Vagina (tissue), 2 donors: ENCODE results near the gene ITPK1. TPM values are rescaled to one million over a fixed set of nuclear protein-coding genes. Genes with fewer than 3 reads are reported as not detected.
"Not testable (repeated sequence)": the region's sequence is repeated elsewhere in the genome, so short reads cannot be mapped to it uniquely, and the experiment has no call there.

Source experiments
- DNase-seq, 2 donors: peaks; one replicate each; pipeline ENCODE4 v3.0.0-alpha.2; 2017; ENCODE audit errors: extremely low spot score in 2 of 2
- H3K27ac ChIP-seq: fragments of 200-600 bp; sonication (generic); one replicate; pipeline ENCODE4 v1.5.1; 2019
- H3K27me3 ChIP-seq: fragments of 200-600 bp; sonication (generic); one replicate; pipeline ENCODE4 v1.5.1; 2019
- H3K36me3 ChIP-seq, 2 donors: fragments of 200-600 bp; sonication (generic); one replicate each; pipeline ENCODE4 v1.5.1; 2017 to 2019
- H3K4me1 ChIP-seq: fragments of 200-600 bp; sonication (generic); one replicate; pipeline ENCODE4 v1.5.1; 2019
- H3K4me3 ChIP-seq, 2 donors: fragments of 200-600 bp; sonication (generic); 1 replicate in 1 of 2; 2 replicates in 1 of 2; pipeline ENCODE4 v1.5.1; 2016 to 2019
- H3K9me3 ChIP-seq: fragments of 200-600 bp; sonication (generic); one replicate; pipeline ENCODE4 v1.5.1; 2019
- POLR2A ChIP-seq, 2 donors: fragments of 450-650 bp; IDR thresholded peaks; one replicate each; pipeline ENCODE4 v1.6.1; 2017; ENCODE audit warnings: antibody characterized with exemption in 2 of 2, mild to moderate bottlenecking in 2 of 2, moderate library complexity in 2 of 2
- POLR2AphosphoS5 ChIP-seq, 2 donors: sonication (generic); formaldehyde crosslinking; IDR thresholded peaks; one replicate each; pipeline ENCODE4 v1.9.0; 2017; ENCODE audit warnings: antibody characterized with exemption in 2 of 2, mild to moderate bottlenecking in 2 of 2, low read depth in 1 of 2; ENCODE audit not compliant: insufficient read depth in 1 of 2
- intact Hi-C: fragments of 100-400 bp; cut with DNase I; formaldehyde crosslinking; loops from one replicate; pipeline ENCODE4 v1.15.1; 2023
- total RNA-seq: library from RNA; depleted of rRNA; stranded (reverse); fragments of >200 nt; gene quantifications from one replicate; pipeline ENCODE4 v1.2.3, GENCODE V29; 2016
- TF ChIP-seq, protein P1 (sequence below), 3 experiments: fragments of 450-650 bp in 2 of 3; fragments of 200-600 bp in 1 of 3; sonication (generic) in 1 of 3; IDR thresholded peaks; one replicate each; pipeline ENCODE4 v1.5.1; 2017 to 2019; ENCODE audit warnings: antibody characterized with exemption in 3 of 3, mild to moderate bottlenecking in 2 of 3, moderate library complexity in 2 of 3

Gene ITPK1
- 49.6 TPM for total RNA-seq

DNA sequence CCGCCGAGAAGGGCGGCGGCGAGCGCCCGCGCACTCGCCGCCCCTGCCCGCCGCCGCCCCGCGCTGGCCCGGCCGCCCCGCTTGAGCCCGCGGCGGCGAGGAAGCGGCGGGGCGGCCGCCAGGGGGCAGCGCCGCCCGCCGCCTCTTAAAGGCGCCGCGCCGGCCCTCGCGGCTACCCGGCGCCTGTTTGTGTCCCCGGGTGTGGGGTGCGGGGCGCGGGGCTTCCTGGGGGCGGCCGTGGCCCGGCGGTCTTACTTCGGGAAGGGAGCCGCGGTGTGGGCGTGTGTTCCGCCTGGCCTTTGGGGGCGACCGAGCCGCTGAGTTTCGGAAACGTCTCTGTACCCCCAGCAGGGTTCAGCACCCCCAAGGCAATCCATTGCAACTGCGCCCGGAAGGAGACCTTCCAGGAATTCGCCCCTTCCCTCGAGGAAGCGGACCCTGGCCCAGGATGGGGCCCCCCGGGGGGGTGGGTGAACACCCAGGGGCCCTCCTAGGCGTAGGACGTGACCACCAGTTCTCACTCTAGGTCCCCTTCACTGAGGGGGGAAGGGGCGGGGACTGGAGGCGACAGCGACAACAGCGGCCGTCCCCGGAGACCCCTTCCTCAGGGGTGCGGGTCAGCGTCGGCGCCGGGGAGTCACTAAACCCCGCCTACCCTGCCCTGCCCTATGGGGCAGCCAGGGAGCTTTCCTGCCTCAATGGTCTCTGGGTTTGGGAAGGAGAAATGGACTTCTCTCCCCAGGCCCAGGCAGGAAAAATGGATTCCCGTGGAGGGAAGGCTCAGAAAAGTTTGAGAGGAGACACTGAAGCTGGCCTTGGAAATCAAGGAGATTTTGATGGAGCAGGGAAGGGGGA lies at the start of gene ITPK1:
ITPK1 (minus strand) TSS at position 105 of the 855 bp plus-strand sequence. CDS start 762 bp downstream, outside the sequence.
- no peaks in the 10 kb centered on the region for H3K9me3 ChIP-seq
- H3K27ac ChIP-seq: peak within 1 kb of the TSS; percentile 98
- no peaks in the 10 kb centered on the region for H3K36me3 ChIP-seq
- TF ChIP-seq, protein P1, sequence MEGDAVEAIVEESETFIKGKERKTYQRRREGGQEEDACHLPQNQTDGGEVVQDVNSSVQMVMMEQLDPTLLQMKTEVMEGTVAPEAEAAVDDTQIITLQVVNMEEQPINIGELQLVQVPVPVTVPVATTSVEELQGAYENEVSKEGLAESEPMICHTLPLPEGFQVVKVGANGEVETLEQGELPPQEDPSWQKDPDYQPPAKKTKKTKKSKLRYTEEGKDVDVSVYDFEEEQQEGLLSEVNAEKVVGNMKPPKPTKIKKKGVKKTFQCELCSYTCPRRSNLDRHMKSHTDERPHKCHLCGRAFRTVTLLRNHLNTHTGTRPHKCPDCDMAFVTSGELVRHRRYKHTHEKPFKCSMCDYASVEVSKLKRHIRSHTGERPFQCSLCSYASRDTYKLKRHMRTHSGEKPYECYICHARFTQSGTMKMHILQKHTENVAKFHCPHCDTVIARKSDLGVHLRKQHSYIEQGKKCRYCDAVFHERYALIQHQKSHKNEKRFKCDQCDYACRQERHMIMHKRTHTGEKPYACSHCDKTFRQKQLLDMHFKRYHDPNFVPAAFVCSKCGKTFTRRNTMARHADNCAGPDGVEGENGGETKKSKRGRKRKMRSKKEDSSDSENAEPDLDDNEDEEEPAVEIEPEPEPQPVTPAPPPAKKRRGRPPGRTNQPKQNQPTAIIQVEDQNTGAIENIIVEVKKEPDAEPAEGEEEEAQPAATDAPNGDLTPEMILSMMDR (IDR thresholded peaks at IDR 0.05): peak in 2 of 3 experiments; percentile 22 to 28
- TF ChIP-seq POLR2AphosphoS5 (IDR thresholded peaks at IDR 0.05; ENCODE audit: insufficient read depth in 1 of 2, low read depth in 1 of 2) (peak in 1 of 2 donors; percentile 35), POLR2A (IDR thresholded peaks at IDR 0.05) (no peak)
- H3K4me3 ChIP-seq: peak within 1 kb of the TSS; percentile 88 to 92
- intact Hi-C loops: loop anchor here (10.0 kb wide), 1 partner anchor 71 kb away; no protein-coding TSS in a partner anchor
- no peak for DNase-seq
- H3K4me1 ChIP-seq: peaks cover 48% of the 10 kb centered on the region
- no peaks in the 10 kb centered on the region for H3K27me3 ChIP-seq

DNA sequence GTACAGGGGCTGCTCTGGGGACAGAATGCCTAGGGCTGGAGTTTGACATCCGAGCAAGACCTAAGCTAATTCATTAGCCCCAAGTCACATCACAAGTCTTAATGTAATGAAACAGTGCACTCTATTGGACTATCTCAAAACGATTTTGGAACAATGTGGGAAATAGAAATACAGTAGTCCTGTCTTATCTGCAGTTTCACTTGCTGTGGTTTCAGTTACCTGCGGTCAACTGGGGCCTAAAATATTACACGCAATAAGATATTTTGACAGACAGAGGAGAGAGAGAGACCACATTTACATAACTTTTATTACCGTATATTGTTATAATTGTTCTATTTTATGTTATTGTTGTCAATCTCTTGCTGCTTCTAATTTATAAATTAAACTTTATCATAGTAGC lies 47.8 kb upstream of the ITPK1 start:
- H3K27ac ChIP-seq: no peak overlapping the region
- intact Hi-C loops: no loop called here
- no peaks in the 10 kb centered on the region for H3K9me3 ChIP-seq
- no peak overlapping the region for H3K4me3 ChIP-seq
- TF ChIP-seq POLR2AphosphoS5 (IDR thresholded peaks at IDR 0.05; ENCODE audit: insufficient read depth in 1 of 2, low read depth in 1 of 2) (no peak), POLR2A (IDR thresholded peaks at IDR 0.05) (no peak)
- TF ChIP-seq, protein P1 (IDR thresholded peaks at IDR 0.05): no peak
- H3K4me1 ChIP-seq: no peaks in the 10 kb centered on the region
- DNase-seq: no peak
- no peaks in the 10 kb centered on the region for H3K36me3 ChIP-seq
- no peaks in the 10 kb centered on the region for H3K27me3 ChIP-seq

DNA sequence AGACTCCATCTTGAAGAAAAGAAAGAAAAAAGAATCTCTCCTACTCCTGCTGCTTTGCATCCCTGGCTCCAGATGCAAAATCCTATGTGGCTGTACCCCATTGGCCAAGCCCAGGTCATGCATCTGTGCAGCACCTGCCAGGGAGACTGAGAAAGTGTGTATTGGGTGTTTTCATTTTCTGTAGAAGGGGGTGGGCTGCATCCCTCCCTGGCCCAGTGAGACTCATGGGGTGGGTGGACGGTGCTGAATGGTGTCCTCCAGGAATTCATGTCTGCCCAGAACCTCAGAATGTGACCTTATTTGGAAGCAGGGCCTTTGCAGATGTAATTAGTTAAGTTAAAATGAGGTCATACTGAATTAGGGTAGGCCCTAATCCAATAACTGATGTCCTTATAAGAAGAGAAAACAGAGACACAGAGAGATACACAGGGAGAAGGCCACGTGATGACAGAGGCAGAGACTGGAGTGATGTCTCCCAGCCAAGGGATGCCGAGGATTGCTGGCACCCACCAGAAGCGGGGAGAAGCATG lies 45.8 kb upstream of the ITPK1 start:
- DNase-seq: no peak
- Histone ChIP-seq H3K27me3 (no peaks in the 10 kb centered on the region), H3K9me3 (no peaks in the 10 kb centered on the region), H3K27ac (no peak overlapping the region), H3K4me1 (no peaks in the 10 kb centered on the region), H3K36me3 (no peaks in the 10 kb centered on the region), H3K4me3 (no peak overlapping the region)
- intact Hi-C loops: no loop called here
- TF ChIP-seq POLR2AphosphoS5 (IDR thresholded peaks at IDR 0.05; ENCODE audit: insufficient read depth in 1 of 2, low read depth in 1 of 2): no peak
- no peak for TF ChIP-seq POLR2A (IDR thresholded peaks at IDR 0.05)
- TF ChIP-seq, protein P1 (IDR thresholded peaks at IDR 0.05): no peak

DNA sequence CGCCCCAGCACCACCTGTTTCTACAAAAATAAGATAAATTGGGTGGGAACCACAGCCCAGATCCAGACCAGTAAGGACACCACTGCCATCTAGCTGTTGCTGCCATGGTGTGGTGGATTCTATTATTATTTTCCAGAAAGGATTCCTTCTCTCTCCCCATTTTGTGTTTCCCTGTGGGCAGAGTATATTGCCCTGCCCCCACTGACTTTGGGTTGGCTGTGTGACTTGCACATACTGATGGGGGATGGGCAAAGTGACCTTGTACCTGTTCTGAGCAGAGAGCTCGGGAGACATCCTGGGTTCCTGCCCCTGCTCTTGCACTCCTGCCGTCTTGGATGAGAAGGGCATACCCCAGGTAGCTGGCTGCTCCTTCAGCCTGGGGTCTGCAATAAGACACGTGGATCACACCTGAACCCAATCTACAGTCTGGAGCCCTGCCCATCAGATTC lies 44.7 kb upstream of the ITPK1 start:
- no peak overlapping the region for H3K4me3 ChIP-seq
- no peaks in the 10 kb centered on the region for H3K27me3 ChIP-seq
- no peak overlapping the region for H3K27ac ChIP-seq
- no peaks in the 10 kb centered on the region for H3K9me3 ChIP-seq
- H3K4me1 ChIP-seq: no peaks in the 10 kb centered on the region
- no peak for DNase-seq
- intact Hi-C loops: no loop called here
- TF ChIP-seq POLR2A (IDR thresholded peaks at IDR 0.05): no peak
- TF ChIP-seq, protein P1 (IDR thresholded peaks at IDR 0.05): no peak
- no peak for TF ChIP-seq POLR2AphosphoS5 (IDR thresholded peaks at IDR 0.05; ENCODE audit: insufficient read depth in 1 of 2, low read depth in 1 of 2)
- H3K36me3 ChIP-seq: no peaks in the 10 kb centered on the region

DNA sequence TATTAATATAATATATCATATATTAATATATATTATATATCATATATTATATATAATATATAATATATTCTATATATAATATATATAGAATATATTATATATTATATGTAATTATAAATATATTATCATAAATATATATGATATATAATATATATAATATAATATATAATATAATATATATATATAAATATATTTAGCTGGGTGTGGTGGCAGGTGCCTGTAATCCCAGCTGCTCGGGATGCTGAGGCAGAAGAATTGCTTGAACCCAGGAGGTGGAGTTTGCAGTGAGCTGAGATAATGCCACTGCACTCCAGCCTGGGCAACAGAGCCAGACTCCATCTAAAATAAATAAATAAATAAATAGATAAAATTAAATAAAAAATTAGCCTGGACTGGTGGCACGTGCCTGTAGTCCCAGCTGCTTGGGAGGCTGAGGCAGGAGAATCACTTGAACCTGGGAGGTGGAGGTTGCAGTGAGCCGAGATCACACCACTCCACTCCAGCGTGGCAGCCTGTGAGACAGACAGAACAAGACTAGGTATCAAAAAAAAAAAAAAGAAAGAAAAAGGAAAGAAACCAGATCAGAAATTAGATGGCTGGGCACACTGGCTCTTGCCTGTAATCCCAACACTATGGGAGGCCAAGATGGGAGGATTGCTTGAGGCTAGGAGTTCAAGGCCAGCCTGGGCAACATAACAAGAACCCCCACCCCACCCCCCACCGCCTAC lies 44.1 kb upstream of the ITPK1 start:
- H3K36me3 ChIP-seq, intact Hi-C loops, DNase-seq, H3K4me1 ChIP-seq, H3K9me3 ChIP-seq, H3K27me3 ChIP-seq, H3K4me3 ChIP-seq, H3K27ac ChIP-seq: not testable (repeated sequence)

DNA sequence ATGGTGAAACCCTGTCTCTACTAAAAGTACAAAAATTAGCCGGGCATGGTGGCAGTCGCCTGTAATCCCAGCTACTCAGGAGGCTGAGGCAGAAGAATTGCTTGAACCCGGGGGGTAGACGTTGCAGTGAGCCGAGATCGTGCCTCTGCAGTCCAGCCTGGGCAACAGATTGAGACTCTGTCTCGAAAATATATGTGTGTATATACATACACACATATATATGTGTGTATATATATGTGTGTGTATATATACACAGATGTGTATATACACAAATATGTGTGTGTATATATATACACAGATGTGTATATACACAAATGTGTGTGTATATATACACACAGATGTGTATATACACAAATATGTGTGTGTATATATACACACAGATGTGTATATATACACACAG lies 42.6 kb upstream of the ITPK1 start:
- intact Hi-C loops, H3K4me3 ChIP-seq, H3K27ac ChIP-seq, H3K4me1 ChIP-seq, H3K9me3 ChIP-seq, DNase-seq, H3K36me3 ChIP-seq, H3K27me3 ChIP-seq: not testable (repeated sequence)
